ENCODE results near the gene PRDM11.

- TF ChIP-seq POLR2AphosphoS5 (IDR thresholded peaks at IDR 0.05; ENCODE audit: insufficient read depth in 1 of 2, low read depth in 1 of 2) (no peak), CTCF (IDR thresholded peaks at IDR 0.05) (no peak)
Measured at GRCh38 chr11:45165386-45165785, 18.9 kb downstream of the PRDM11 start.

Measured in vagina (tissue), 2 donors.